HuH-7 (cell line): ENCODE results near the gene OR10T2.
"Not testable (repeated sequence)": the region's sequence is repeated elsewhere in the genome, so short reads cannot be mapped to it uniquely, and the experiment has no call there.

ENCODE experiments used
- DNase-seq: peaks from one replicate; pipeline ENCODE4 v3.0.0; 2011; ENCODE audit warnings: low spot score

The OR10T2 gene, protein sequence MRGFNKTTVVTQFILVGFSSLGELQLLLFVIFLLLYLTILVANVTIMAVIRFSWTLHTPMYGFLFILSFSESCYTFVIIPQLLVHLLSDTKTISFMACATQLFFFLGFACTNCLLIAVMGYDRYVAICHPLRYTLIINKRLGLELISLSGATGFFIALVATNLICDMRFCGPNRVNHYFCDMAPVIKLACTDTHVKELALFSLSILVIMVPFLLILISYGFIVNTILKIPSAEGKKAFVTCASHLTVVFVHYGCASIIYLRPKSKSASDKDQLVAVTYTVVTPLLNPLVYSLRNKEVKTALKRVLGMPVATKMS

DNA sequence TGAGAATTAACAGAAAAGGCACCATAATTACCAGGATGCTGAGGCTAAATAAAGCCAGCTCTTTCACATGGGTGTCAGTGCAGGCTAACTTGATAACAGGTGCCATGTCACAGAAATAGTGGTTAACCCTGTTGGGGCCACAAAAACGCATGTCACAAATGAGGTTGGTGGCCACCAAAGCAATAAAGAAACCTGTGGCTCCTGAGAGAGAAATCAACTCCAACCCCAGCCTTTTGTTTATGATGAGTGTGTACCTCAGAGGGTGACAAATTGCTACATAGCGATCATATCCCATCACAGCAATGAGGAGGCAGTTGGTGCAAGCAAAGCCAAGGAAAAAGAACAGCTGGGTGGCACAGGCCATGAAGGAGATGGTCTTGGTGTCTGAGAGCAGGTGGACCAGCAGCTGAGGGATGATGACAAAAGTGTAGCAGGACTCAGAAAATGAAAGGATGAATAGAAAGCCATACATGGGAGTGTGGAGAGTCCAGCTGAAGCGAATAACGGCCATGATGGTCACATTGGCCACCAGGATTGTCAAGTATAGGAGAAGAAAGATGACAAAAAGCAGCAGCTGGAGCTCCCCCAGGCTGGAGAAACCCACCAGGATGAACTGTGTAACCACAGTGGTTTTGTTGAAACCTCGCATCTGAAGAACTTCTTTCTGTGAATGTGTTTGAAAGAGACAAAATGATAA, at the start of gene OR10T2:
Gene OR10T2 (minus strand): TSS at position 649 of the 697 bp plus-strand sequence. CDS start 0 bp downstream, at position 649.
- no peak for DNase-seq

DNA sequence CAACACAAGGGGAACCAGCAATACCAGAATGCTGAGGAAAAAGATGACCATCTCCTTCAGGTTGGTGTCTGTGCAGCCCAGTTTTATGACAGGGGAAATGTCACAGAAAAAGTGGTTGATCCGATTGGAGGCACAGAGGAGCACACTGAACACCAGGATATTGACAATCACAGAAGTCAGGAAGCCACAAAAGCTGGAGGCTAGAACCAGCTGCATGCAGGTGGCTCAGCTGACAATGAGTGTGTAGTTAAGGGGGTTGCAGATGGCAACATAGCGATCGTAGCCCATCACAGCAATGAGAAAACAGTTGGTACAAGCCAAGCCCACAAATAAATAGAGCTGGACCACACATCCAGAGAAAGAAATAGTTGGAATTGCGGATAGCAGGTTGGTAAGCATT, 46.1 kb upstream of the OR10T2 start:
- DNase-seq = no peak

DNA sequence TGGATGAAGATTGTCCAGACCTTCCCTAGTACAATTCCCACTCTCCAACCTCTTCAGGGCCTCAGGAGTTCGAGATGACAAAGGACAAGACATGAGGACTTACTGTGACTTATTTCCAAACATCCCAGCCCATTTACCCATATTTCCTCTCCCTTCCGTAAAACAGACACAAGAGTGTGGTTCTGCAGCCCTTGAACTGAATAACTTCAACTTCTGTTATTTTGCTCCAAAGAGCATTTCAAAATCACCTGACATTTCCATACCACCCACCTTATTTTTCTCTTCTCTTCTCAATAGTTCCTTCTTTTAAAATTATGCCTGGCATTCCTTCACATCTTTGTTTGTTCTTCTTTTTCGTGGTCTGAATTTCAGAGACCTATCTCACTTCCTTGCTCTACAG, 35.5 kb upstream of the OR10T2 start:
- DNase-seq = no peak

DNA sequence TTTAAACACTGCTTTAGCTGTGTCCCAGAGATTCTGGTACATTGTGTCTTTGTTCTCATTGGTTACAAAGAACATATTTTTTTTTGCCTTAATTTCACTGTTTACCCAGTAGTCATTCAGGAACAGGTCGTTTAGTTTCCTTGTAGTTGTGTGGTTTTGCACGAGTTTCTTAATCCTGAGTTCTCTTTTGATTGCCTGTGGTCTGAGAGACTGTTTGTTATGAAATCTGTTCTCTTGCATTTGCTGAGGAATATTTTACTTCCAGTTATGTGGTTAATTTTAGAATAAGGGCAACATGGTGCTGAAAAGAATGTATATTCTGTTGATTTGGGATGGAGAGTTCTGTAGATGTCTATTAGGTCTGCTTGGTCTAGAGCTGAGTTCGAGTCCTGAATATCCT, 30.9 kb upstream of the OR10T2 start:
- not testable (repeated sequence) for DNase-seq

DNA sequence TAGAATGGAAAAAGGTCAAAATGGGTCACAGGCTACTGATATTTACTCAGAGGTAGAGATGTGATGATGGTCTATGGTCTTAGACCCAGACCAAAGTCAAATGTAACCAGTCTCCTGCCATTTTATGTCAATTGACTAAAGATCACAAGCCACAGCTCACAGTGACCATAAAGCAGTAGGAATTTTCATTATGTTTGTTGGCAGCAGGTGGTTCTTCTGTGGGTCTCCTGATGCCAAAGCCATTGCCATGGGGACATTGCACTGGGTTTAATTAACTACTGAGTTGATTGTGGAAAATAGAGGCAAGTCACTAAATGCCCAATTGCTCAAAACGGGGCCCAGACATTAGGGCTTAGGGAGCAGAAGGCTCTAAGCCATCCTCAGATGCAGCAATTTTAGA, 26.9 kb upstream of the OR10T2 start, which contains the start of gene OR10K2:
Gene OR10K2 (minus strand): TSS at position 101 of the 400 bp plus-strand sequence. CDS start 5,371 bp downstream, outside the sequence.
- DNase-seq = no peak

DNA sequence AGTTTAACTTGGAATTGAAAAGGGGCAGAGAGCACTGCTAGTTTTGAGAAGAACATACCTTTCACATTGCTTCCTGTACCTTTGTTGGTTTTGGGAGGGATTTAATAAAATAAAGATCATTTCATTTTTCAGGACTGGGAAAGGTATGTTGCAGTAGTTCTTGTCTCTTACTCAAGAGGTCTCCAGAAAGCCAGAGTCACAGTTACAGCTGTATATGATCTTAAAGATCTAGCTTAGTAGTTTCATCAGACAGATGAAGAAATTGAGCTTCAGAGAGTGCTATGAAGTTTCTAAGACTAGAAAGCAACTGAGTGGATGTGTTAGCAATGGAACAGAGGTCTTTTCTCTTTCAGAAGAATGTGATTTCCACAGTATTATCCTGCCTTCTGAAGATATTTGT, 25.8 kb upstream of the OR10T2 start:
- DNase-seq = no peak

DNA sequence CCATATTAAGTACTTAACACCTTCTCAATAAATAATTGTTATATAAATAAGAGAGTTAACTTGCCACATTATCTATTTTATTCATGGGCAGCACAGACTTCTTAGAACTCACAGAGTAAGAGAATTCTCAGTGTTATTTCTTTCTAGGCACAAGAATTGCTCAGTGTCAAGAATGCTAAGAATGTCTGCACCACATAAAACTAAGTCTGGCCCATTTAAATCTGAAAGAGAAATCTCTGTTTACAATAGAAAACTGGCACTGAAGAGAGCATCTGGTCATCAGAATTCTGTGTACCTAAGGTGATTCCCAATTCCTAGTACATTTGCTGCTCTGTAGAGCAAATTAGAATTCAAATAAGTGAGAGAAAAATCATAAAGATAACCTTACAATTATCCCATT, 22.9 kb upstream of the OR10T2 start:
- DNase-seq = no peak

DNA sequence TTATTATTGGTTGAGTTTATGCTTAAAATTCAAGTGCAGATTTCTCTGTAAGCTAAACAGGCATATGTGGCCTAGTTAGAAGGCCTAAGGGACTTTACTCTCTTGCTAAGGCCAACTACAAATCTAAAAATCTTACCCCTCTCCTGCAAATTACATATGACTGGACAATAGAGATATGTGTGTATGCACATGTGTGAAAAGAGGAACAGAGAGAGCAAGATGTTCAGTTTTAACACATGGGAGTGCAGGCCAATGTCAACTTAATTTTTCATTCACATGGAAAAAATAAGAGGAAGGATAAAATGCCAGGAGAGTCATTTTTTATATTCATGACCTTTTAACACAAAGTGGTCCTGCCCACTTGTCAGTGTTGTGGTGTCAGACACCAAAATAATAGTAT, 18.3 kb upstream of the OR10T2 start:
- DNase-seq = no peak

DNA sequence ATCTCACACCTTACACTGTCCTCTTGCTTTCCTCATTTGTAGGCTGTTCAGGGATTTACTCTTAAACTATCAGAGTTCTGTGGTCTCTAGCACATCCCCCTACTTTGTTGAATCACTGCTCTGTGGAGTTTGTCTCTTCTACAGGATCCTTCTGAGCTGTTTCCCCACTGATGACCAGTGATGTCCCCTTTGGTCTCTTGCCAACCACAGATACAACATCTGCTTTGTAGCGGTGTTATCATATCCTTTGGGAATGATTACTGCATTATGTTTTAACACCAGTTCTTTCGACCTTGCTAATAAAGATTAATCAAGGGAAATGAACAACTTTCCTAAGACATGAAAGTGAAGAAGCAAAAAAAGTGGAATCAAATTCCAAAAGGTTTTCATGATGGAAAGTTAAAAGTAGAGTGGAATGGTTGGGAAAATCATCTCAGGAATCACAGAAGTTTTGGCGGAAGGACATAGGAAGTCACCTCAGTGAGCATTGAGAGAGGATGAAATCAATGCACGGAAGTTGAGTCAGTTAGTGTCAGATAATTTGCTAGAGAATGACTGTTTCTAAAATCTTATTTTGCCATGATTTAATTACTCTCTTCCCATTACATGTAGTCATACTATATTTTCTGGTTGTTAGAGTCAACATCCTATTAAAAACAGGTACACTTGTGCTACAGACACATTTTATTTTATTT, 15.5 kb upstream of the OR10T2 start:
- no peak for DNase-seq

DNA sequence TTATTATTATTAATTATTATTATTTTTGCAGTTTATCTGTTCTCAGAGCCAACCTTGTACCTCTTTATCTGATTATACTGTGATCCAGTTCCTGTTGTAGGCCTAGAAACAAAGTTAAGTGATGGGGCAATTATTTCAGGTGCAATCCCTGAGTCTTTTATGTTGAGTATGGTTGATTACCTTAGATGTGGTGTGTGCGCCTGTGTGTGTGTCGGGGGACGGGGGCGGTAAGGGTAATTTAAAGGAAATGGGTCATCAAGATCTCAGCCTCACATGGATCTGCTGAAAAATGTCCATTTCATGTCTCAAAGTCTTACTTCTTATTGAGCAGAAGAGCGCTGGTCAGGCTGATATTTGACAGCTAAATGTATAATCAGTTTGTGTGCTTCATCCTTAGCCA, 7.8 kb upstream of the OR10T2 start:
- DNase-seq = no peak

DNA sequence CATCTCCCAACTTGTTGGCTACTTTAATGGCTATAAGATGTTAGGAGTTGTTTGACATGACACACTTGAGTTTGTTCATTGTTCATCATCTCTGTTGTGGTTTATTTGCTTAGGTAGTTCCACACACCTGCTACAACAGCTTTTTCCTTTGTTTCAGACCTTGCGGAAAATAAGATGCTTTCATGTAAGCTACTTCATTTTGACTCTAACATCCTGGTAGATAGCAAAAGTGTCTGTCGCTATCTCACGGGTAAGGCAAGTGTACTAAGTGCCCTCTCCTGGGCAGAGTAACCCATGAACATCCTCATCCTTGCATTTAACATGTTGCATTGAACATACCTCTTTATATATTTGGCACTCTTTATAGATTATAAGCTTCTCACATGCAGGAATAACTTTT, 1.6 kb upstream of the OR10T2 start:
- DNase-seq = no peak

DNA sequence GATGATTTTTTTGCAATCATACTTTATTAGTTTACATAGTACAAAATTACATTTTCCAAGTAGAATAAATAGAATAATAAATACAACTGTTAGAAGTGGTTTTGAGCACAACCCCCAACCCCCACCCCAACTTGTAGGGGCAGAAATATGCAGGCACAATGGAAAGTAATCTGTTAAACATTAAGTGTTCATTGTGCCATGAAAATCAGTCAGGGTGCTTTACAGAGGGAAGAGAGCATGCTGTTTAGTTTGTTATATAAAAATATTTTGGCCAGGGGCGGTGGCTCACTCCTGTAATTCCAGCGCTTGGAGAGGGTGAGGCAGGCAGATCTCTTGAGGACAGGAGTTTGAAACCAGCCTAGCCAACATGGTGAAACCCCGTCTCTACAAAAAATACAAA, 2.6 kb downstream of the OR10T2 start:
- no peak for DNase-seq

DNA sequence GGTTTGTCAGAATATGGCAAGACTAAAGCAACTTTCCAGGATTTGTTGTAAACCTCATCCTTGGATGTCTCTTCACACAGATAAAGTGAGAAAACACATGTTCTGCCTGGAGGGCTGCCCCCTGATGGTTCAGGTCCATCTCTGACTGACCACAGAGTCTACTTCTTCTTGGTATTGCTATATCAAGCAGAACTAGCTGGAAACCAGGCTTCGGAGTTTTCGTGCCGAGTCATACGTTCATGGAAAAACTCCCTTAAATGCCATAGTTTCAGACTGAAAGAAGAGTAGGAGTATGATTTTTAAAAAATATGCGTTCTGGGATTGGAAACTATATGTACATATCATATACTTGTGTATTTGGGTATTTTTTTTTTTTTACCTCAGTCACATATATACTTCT, 5.8 kb downstream of the OR10T2 start:
- no peak for DNase-seq

DNA sequence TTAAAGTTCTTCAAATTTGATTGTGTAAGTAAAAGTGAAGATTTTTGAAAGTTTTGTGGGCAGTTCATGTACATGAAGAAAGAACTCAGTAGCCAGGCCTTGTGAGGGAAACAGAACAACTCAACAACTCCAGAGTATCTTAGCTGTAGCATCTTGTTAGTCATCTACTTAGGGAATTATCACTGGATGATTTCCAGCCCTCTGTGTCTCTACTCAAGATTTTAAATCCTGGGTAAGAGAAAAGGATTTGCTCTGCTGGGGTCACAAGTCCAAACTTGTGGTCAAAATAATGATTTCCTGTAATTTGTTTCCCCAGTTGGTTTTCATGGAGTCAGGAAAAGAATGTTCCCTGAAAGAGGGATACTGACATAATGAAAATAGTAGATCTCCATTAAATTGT, 8.2 kb downstream of the OR10T2 start:
- DNase-seq = no peak

DNA sequence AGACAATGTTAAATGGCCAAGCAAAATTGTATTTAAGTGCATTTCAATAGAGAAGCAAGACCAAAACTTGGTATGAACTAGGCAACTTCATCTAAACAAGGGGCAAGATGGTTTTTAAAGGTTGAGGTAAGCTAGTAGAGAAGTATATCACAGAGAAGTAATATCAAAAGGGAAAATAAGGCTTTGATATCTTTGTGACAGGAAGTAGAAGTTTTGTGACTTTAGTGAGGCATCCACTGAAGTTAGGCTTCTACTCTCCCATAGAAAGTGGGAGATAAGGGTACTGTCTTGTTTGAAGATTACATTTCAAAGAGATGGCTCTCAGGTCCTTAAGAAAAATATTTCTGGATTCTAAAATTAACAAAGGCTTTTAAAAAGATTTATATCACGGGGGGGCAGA, 8.9 kb downstream of the OR10T2 start:
- no peak for DNase-seq

DNA sequence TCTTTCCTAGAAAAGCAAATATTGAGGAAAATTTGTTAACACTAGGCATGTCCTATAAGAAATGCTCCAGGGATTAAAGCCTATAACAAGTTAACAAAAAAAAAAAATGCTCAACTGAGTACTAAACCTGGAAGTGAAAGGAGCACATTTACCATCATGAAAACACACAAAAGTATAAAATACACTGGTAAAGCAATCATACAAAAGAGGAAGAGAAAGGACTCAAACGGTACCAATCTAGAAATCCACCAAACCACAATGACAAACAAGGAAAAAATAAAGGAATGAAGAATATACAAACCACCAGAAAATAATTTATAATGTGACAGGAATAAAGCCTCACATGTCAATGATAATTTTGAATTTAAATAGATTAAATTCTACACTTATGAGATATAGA, 24.4 kb downstream of the OR10T2 start:
- no peak for DNase-seq

DNA sequence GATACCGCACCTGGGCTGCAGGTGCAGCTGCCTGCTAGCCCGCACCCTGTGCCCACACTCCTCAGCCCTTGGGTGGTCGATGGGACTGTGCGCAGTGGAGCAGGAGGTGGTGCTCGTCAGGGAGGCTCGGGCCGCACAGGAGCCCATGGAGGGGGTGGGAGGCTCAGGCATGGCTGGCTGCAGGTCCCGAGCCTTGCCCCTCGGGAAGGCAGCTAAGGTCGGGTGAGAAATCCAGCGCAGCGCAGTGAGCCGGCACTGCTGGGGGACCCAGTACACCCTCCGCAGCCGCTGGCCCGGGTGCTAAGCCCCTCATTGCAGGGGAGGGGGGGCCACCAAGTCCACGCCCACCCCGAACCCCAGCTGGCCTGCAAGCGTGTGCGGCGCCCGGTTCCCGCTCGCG, 25.2 kb downstream of the OR10T2 start:
- DNase-seq = not testable (repeated sequence)

DNA sequence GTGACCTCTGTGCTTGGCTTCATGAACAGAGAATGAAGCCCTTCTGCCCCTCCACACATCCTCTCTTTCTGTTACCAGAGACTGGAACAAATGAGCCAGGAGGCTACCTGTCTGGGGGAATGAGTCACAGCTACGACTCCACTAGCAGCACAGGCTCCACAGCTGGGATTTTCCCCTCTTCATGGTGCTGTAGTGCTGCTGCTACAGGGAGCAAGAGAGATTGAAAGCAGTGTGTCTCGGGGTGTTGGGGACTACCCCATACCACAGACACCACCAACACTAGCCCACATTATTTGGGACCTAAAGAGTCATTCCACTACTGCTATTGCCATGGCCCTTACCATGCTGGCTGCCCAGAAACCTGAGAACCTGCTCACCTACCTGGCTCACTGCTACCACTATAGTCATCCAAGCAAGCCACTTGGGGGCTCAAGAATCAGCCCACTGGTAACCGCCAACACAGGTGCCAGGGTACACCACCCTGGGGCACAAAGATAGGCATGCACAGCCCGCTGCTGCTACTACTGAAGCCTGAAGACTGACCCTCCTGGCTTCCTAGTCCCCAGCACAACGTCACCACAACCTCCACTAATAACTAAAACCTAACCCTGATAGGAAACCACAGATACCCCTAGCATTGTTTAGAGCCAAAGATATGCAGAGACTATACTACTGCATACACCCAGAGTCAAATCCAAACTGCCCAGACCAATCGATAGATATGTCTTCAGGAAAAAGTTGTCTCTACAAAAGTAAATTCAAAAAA, 27.9 kb downstream of the OR10T2 start:
- DNase-seq = no peak

DNA sequence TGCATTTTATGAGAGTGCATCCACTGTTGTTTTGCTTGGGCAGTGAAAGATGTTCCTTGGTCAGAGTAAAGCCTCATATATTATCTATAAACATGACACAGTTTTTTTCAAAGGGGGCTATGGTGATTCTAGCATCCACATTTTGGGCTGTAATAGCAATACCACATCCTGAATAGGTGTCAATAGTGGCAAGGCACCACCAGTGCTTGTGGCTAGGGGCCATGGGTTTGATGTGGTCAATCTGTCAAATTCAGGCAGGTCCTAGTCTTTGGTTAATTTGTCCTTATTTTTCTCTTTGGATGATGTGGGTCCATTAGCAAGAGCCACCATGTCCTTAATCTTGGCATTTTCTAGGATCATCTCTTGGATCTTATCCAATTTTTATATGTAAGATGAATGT, 32.5 kb downstream of the OR10T2 start:
- DNase-seq = no peak

DNA sequence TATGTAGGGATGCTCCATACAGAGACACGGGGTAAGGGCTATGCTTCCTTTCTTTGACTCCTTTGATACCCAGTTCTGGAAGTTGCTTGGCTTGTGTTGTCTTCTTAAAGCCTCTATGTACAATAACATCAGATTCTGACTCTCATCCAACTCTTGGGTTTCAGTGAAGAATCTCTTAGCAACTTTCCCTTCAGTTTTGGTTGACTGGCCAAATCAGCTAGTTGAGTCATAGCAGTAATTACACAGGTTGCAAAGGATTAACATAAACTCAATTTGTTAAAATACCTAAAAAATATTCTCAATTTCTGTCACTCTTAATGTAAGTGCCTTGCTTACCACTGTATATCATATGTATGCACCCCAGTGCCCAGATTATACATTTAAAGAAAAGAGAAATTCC, 36.3 kb downstream of the OR10T2 start:
- DNase-seq = no peak

DNA sequence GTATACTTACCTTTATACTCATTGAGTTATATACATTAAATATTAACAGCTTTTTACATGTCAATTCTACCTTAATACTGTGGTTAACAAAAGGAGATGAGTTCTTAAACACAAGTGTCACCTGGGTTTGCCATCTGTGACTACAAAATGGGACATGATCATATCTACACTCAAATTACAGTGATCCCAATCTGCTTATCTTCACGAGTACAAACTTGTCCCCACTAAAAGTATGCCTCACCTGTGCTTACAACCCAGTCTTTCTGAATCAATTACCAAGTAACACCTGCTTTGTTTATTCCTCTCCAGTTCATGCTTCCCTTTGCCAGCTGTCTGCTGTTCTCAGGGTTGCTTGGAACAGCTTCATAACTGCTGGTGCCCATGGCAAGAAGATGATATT, 36.8 kb downstream of the OR10T2 start:
- DNase-seq = no peak

DNA sequence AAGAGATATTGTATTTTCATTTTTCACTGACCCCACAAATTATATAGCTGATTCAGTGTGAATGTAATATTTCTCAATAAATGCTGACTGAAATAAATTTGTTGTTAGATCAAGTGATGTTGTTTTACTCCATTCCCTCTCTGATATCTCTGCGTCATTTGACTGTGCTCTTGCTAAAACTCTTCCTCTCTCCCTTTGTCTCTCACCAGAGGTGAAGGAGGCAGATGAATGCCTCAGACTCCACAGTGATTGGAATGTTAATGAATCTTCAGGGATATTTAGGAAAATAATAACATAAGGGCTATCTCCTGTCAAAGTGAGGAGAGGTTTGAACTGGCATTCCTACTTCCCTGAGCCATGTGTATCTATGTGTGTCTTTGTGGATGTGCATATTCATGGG, 41.8 kb downstream of the OR10T2 start:
- no peak for DNase-seq
